Measurements from ENCODE around the gene FBXW4. TPM values are rescaled to one million over a fixed set of nuclear protein-coding genes. Genes with fewer than 3 reads are reported as not detected.

FBXW4 gene
- total and polyA plus RNA-seq, 9 of the 15 experiments (the other 6 are each of a cell fraction or from before 2014, with no cell fraction given): 1.0 to 10.6 (median 5.4) TPM

DNA sequence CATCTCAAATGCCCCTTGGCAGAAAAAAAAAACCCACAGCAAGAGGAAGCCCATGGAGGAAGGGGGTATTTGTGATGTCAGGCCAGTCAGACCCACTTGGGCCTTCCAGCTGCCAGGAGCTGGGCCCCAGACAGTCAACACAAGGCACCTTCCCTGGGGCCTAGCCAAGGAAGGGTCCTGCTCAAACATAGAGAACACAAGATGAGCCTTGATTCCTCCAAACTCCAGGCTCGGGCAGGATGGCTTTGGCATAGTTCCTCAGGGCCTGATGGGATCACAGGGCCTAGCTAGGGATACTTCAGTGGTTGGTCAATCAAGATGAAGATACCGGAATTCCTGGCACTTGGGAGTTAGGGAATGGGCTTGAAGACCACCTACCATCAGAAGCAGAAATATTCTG is 76.1 kb downstream of the FBXW4 start:
- FAIRE-seq: no peak
- no peak overlapping the region for H3K4me3 ChIP-seq

More for the DNA sequence above, 76.1 kb downstream of the FBXW4 start:
- Histone ChIP-seq H3K79me2 (ENCODE audit: control insufficient read depth, insufficient read depth, low read length) (no peaks in the 10 kb centered on the region), H3K9me3 (replicated peaks; ENCODE audit: control insufficient read depth, insufficient read depth, low read depth, low read length) (no peaks in the 10 kb centered on the region), H3K36me3 (ENCODE audit: control insufficient read depth, insufficient read depth, low read length) (no peaks in the 10 kb centered on the region), H3K9me1 (ENCODE audit: control insufficient read depth, insufficient read depth, low read length) (no peaks in the 10 kb centered on the region), H3K4me2 (ENCODE audit: insufficient read depth, low read length) (no peak overlapping the region), H4K20me1 (replicated peaks; ENCODE audit: control insufficient read depth, insufficient read depth, low read length) (no peaks in the 10 kb centered on the region), H2AFZ (ENCODE audit: low read depth, low read length) (no peak overlapping the region), H3K9ac (ENCODE audit: insufficient read depth in 1 of 2, low read depth in 2 of 2, low read length in 2 of 2) (no peak overlapping the region), H3K27ac (ENCODE audit: extremely low read depth, low read depth, low read length) (no peak overlapping the region), H3K27me3 (ENCODE audit: control insufficient read depth in 2 of 2, insufficient read depth in 2 of 2, low read length in 2 of 2) (no peaks in the 10 kb centered on the region), H3K4me1 (replicated peaks in 1 of 2; ENCODE audit: control insufficient read depth in 2 of 2, insufficient read depth in 2 of 2, low read length in 2 of 2) (no peaks in the 10 kb centered on the region; a peak in 2 of 5 replicates)
- DNase-seq (ENCODE audit: extremely low read depth in 1 of 4, low spot score in 3 of 4) (no peak), ATAC-seq (no peak)
- 76% methylated on average over 2 of the region's 2 CpGs for WGBS (ENCODE audit: insufficient coverage, low coverage, missing lambda C conversion rate)
- CTCF ChIA-PET (ENCODE audit: low intra/inter-chr PET ratio): no interaction called here
- in situ Hi-C loops (cut with MboI): no loop called here
- intact Hi-C loops (cut with micrococcal nuclease): no loop called here
- POLR2A ChIA-PET: no interaction called here
- no TSS peak for BruUV-seq (replicated peaks)
- TF ChIP-seq CCNT2 (IDR thresholded peaks at IDR 0.05; ENCODE audit: borderline replicate concordance, extremely low read depth, insufficient read length, low read depth, low read length): no peak
- TF ChIP-seq SIN3B (IDR thresholded peaks at IDR 0.05; ENCODE audit: low read depth): no peak
- TF ChIP-seq EHMT2 (IDR thresholded peaks at IDR 0.05): no peak
- TF ChIP-seq ZNF41 (CRISPR knock-in tag; conservative IDR thresholded peaks at IDR 0.05): no peak
- TF ChIP-seq, protein P1, sequence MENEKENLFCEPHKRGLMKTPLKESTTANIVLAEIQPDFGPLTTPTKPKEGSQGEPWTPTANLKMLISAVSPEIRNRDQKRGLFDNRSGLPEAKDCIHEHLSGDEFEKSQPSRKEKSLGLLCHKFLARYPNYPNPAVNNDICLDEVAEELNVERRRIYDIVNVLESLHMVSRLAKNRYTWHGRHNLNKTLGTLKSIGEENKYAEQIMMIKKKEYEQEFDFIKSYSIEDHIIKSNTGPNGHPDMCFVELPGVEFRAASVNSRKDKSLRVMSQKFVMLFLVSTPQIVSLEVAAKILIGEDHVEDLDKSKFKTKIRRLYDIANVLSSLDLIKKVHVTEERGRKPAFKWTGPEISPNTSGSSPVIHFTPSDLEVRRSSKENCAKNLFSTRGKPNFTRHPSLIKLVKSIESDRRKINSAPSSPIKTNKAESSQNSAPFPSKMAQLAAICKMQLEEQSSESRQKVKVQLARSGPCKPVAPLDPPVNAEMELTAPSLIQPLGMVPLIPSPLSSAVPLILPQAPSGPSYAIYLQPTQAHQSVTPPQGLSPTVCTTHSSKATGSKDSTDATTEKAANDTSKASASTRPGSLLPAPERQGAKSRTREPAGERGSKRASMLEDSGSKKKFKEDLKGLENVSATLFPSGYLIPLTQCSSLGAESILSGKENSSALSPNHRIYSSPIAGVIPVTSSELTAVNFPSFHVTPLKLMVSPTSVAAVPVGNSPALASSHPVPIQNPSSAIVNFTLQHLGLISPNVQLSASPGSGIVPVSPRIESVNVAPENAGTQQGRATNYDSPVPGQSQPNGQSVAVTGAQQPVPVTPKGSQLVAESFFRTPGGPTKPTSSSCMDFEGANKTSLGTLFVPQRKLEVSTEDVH (IDR thresholded peaks at IDR 0.05; ENCODE audit: low read depth, partially characterized antibody): no peak
- no peak for TF ChIP-seq NONO (IDR thresholded peaks at IDR 0.05; ENCODE audit: low read depth in 2 of 2, low read length in 1 of 2)
- TF ChIP-seq POLR2AphosphoS2 (IDR thresholded peaks at IDR 0.05; ENCODE audit: low read length): no peak
- no peak for TF ChIP-seq ZC3H8 (IDR thresholded peaks at IDR 0.05)
- TF ChIP-seq POLR2H (tag; IDR thresholded peaks at IDR 0.05; ENCODE audit: low read depth): no peak
- TF ChIP-seq, protein P2, sequence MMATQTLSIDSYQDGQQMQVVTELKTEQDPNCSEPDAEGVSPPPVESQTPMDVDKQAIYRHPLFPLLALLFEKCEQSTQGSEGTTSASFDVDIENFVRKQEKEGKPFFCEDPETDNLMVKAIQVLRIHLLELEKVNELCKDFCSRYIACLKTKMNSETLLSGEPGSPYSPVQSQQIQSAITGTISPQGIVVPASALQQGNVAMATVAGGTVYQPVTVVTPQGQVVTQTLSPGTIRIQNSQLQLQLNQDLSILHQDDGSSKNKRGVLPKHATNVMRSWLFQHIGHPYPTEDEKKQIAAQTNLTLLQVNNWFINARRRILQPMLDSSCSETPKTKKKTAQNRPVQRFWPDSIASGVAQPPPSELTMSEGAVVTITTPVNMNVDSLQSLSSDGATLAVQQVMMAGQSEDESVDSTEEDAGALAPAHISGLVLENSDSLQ (IDR thresholded peaks at IDR 0.05): no peak
- TF ChIP-seq TAF1 (IDR thresholded peaks at IDR 0.05; ENCODE audit: control insufficient read depth, extremely low read depth, insufficient read depth, low read length, severe bottlenecking): no peak

Measured in K562 (cell line).